NCI-H748 (cell line): ENCODE data around the gene SPRR2G.
"Not testable (repeated sequence)": the region's sequence is repeated elsewhere in the genome, so short reads cannot be mapped to it uniquely, and the experiment has no call there.

Source experiments
- DNase-seq: peaks from one replicate; lab custom pipeline; 2025; ENCODE audit not compliant: unreplicated experiment; lab: John Stamatoyannopoulos, UW

Gene SPRR2G

DNA sequence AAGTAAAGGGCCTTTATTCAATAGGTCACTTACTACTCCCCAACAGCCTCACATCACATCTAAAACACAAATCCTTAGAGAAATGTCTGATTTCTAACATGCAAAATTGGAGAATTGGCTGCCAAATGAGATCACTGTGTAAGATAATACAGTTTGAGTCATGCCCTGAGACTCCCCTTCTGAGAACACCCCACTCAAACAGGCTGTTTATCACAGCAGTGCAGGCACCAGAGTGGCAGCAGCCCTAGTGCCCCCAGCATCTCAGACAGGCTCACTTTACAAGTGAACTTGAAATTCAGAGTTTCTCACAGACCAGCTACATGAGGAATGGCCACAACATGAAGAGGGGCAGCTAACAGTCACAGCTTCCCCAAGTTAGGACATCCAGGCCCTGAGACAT lies 35.4 kb downstream of the SPRR2G start:
- not testable (repeated sequence) for DNase-seq

GRCh38 chr1:153113416-153113815 lies 37.3 kb downstream of the SPRR2G start, which contains the start of gene SPRR2F:
SPRR2F (minus strand) TSS chr1:153113516; CDS start chr1:153112733, 783 bp downstream.
- no peak for DNase-seq

- not testable (repeated sequence) for DNase-seq
Observed at GRCh38 chr1:153112454-153112853, 38.2 kb downstream of the SPRR2G start.

DNA sequence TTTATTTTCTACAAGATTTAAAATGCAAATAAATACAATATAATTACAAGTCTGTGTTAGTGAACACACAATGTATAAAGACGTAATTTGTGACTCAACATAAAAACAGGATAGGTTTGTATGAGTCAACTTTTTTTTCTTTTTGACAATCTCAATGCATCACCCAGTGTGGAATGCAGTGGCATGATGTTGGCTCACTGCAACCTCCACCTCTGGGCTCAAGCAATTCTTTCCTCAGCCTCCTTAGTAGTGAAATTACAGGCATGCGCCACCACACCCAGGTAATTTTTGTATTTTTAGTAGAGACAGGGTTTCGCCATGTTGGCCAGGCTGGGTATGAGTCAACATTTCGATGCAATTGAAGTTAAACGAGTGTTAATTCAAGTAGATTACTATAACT lies 50.4 kb downstream of the SPRR2G start:
- DNase-seq = no peak
